ENCODE results near the gene ZNF343. TPM values are rescaled to one million over a fixed set of nuclear protein-coding genes. Genes with fewer than 3 reads are reported as not detected.

ZNF343 gene
- total RNA-seq, 1 donor from 2014 or later = 12.5 TPM

DNA sequence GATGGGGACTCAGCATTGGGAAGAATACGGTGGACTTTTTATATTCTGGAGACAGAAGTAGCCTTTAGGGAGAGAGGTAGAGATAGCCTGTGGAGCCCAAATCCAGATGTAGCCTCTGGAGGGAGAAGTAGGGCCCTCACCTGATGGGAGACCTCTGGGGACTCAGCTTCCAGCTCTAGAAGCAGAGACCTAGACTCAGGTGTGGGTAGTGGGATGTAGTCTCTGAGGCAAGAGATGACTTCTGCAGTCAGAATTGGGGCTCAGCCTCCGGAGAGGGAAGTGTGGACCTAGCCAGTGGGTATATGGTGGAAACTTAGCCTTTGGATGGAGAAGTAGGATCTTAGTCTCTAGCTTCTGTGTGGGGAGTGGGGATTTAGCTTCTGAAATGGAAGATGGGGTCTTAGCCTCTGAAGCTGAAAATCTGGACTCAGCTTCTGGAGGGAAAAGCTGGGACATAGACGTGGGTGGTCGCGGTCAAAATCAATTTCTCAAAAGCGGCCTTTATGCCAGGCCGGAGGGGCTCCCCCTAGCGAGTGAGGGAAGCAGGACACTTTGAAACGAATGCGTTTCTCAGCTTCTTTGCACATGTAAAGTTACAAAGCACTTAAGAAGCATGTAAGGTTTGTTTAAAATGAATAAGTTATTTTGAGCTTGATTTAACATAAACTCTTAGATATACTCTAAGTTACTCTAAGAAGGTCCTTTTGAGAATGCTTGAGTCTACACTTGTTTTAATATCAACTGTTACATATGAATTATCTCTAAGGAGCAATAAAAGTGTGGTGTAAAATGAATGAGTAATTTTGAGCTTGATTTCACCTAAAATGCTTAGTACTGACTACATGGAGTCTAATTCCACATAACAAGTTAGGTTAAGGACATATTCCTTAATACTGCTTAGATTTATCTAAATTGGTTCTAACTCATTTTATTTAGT lies 12.9 kb upstream of the ZNF343 start:
- Histone ChIP-seq H3K9ac (ENCODE audit: low read depth in 1 of 3, low read length in 3 of 3) (no peak overlapping the region), H3K4me1 (ENCODE audit: control insufficient read depth in 3 of 3, insufficient read depth in 3 of 3, low read length in 3 of 3) (peaks cover 5 to 16% (median 14%) of the 10 kb centered on the region in 3 donors), H3K9me3 (ENCODE audit: control insufficient read depth in 3 of 3, low read length in 3 of 3) (no peaks in the 10 kb centered on the region), H3K4me3 (ENCODE audit: low read length in 3 of 3) (no peak overlapping the region), H3K36me3 (ENCODE audit: control insufficient read depth in 3 of 3, insufficient read depth in 3 of 3, low read length in 3 of 3) (no peaks in the 10 kb centered on the region), H3K27ac (ENCODE audit: low read depth, low read length) (no peak overlapping the region), H3K27me3 (ENCODE audit: control insufficient read depth in 3 of 3, insufficient read depth in 3 of 3, low read length in 3 of 3) (peaks cover 0 to 19% (median 4%) of the 10 kb centered on the region in 3 donors)

DNA sequence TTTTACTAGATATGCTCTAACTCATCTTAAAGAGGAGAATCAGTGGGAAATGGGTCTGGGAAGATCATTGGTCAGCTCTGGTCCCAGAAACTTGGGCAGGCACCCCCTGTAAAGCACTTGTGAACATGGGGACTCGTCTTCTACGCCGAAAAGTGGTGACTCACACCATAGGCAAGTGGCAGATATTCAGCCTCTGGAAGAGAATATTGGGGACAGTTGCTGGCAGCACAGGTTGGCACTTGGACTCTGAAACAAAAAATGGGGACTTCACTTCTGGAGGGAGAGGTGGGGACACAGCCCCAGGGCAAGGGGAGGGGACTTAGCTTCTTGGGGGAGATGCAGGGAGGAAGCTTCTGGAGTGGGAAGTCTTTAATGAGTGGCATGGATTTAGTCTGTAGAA lies 11.9 kb upstream of the ZNF343 start:
- H3K36me3 ChIP-seq (ENCODE audit: control insufficient read depth in 3 of 3, insufficient read depth in 3 of 3, low read length in 3 of 3) = no peaks in the 10 kb centered on the region
- no peak overlapping the region for H3K27ac ChIP-seq (ENCODE audit: low read depth, low read length)
- H3K27me3 ChIP-seq (ENCODE audit: control insufficient read depth in 3 of 3, insufficient read depth in 3 of 3, low read length in 3 of 3) = peaks cover 0 to 23% (median 4%) of the 10 kb centered on the region in 3 donors
- H3K4me3 ChIP-seq (ENCODE audit: low read length in 3 of 3) = no peak overlapping the region
- H3K9me3 ChIP-seq (ENCODE audit: control insufficient read depth in 3 of 3, low read length in 3 of 3) = no peaks in the 10 kb centered on the region
- H3K4me1 ChIP-seq (ENCODE audit: control insufficient read depth in 3 of 3, insufficient read depth in 3 of 3, low read length in 3 of 3) = peaks cover 5 to 16% (median 14%) of the 10 kb centered on the region in 3 donors
- H3K9ac ChIP-seq (ENCODE audit: low read depth in 1 of 3, low read length in 3 of 3) = no peak overlapping the region

DNA sequence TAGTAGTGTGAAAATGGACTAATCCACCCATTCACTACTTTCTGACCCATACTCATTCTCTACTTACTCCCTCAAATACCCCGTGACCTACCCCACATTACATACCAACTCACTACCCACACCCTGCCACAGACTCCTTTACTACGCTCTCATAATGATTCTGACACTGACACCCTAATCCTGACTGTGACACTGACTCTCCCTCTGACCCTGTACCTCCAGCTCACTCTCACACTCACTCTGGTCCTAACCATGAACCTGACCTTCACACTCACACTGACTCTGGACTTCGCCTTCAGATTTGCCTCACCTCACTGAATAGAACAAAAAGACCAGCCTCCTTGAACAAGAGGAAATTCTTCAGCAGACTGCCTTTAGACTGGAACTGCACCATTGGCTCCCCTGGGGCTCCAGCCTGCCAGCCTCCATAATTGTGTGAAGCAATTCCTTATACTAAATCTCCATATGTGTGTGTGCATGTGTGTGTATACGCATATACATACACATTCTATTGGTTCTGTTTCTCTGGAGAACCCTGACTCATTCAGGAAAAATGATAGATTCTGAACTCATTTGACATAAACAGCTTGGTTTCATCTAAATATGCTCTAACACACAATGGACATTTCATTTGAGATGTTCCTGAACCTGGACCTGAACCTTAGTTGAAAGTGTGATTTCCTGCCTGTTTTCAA lies 10.5 kb upstream of the ZNF343 start:
- no peaks in the 10 kb centered on the region for H3K9me3 ChIP-seq (ENCODE audit: control insufficient read depth in 3 of 3, low read length in 3 of 3)
- H3K36me3 ChIP-seq (ENCODE audit: control insufficient read depth in 3 of 3, insufficient read depth in 3 of 3, low read length in 3 of 3) = no peaks in the 10 kb centered on the region
- peaks cover 0 to 16% (median 4%) of the 10 kb centered on the region in 3 donors for H3K27me3 ChIP-seq (ENCODE audit: control insufficient read depth in 3 of 3, insufficient read depth in 3 of 3, low read length in 3 of 3)
- H3K4me3 ChIP-seq (ENCODE audit: low read length in 3 of 3) = no peak overlapping the region
- H3K27ac ChIP-seq (ENCODE audit: low read depth, low read length) = no peak overlapping the region
- H3K4me1 ChIP-seq (ENCODE audit: control insufficient read depth in 3 of 3, insufficient read depth in 3 of 3, low read length in 3 of 3) = peaks cover 3 to 6% (median 4%) of the 10 kb centered on the region in 3 donors
- H3K9ac ChIP-seq (ENCODE audit: low read depth in 1 of 3, low read length in 3 of 3) = no peak overlapping the region

DNA sequence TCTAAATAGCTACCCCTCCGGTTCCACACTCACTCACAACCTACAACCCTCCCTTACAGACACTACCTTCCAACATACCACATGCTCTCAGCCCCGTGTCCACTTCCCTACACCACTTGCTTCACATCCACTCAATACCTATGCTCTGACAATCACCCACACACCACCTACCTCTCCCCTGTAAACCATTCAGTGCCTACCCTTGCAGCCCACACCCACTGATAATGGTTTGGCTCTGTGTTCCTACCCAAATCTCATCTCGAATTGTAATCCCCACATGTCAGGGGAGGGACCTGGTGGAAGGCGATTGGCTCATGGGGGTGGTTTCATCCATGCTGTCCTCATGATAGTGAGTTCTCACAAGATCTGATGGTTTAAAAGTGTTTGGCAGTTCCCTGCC lies 9.8 kb upstream of the ZNF343 start:
- Histone ChIP-seq H3K27me3 (ENCODE audit: control insufficient read depth in 3 of 3, insufficient read depth in 3 of 3, low read length in 3 of 3) (peaks cover 0 to 11% (median 4%) of the 10 kb centered on the region in 3 donors), H3K9ac (ENCODE audit: low read depth in 1 of 3, low read length in 3 of 3) (no peak overlapping the region), H3K27ac (ENCODE audit: low read depth, low read length) (no peak overlapping the region), H3K4me3 (ENCODE audit: low read length in 3 of 3) (no peak overlapping the region), H3K4me1 (ENCODE audit: control insufficient read depth in 3 of 3, insufficient read depth in 3 of 3, low read length in 3 of 3) (no peaks in the 10 kb centered on the region), H3K36me3 (ENCODE audit: control insufficient read depth in 3 of 3, insufficient read depth in 3 of 3, low read length in 3 of 3) (no peaks in the 10 kb centered on the region), H3K9me3 (ENCODE audit: control insufficient read depth in 3 of 3, low read length in 3 of 3) (no peaks in the 10 kb centered on the region)

DNA sequence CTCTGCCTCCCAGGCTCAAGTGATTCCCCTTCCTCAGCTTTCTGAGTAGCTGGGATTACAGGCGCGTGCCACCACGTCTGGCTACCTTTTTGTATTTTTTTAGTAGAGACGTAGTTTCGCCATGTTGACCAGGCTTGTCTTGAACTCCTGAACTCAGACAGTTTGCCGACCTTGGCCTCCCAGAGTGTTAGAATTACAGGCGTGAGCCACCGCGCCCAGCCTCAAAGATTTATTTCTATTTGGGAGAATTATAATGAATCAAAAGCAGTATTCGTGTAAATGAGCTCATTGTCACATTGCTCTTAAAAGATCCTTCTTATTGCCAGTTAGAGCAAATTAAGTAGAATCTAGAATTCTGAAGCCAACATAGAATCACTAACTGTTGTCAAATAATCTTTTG lies 9.4 kb upstream of the ZNF343 start:
- Histone ChIP-seq H3K36me3 (ENCODE audit: control insufficient read depth in 3 of 3, insufficient read depth in 3 of 3, low read length in 3 of 3) (no peaks in the 10 kb centered on the region), H3K4me1 (ENCODE audit: control insufficient read depth in 3 of 3, insufficient read depth in 3 of 3, low read length in 3 of 3) (no peaks in the 10 kb centered on the region), H3K9me3 (ENCODE audit: control insufficient read depth in 3 of 3, low read length in 3 of 3) (no peaks in the 10 kb centered on the region), H3K27me3 (ENCODE audit: control insufficient read depth in 3 of 3, insufficient read depth in 3 of 3, low read length in 3 of 3) (peaks cover 0 to 11% (median 4%) of the 10 kb centered on the region in 3 donors), H3K27ac (ENCODE audit: low read depth, low read length) (no peak overlapping the region), H3K4me3 (ENCODE audit: low read length in 3 of 3) (no peak overlapping the region), H3K9ac (ENCODE audit: low read depth in 1 of 3, low read length in 3 of 3) (no peak overlapping the region)

DNA sequence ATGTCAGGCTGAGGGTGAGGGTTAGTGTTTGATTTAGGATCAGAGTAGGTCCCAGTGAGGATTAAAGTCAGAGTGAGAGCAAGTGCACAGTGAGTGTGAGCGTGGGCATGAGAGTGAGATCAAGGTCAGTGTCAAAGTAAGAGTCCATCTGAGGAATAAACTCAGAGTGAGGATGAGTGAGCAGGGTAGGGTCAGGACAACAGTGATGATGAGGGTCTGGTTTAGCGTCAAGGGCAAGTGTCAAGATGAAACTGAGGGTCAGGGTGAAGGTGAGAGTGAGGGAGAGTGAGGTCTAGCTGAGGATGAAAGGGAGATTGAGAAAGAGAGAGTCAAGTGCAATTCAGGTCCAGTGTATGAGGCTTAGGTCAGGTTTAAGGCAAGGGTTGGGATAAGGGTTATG lies 7.7 kb upstream of the ZNF343 start:
- Histone ChIP-seq H3K4me1 (ENCODE audit: control insufficient read depth in 3 of 3, insufficient read depth in 3 of 3, low read length in 3 of 3) (no peaks in the 10 kb centered on the region), H3K27me3 (ENCODE audit: control insufficient read depth in 3 of 3, insufficient read depth in 3 of 3, low read length in 3 of 3) (peaks cover 0 to 5% (median 0%) of the 10 kb centered on the region in 3 donors), H3K9me3 (ENCODE audit: control insufficient read depth in 3 of 3, low read length in 3 of 3) (no peaks in the 10 kb centered on the region), H3K4me3 (ENCODE audit: low read length in 3 of 3) (no peak overlapping the region), H3K36me3 (ENCODE audit: control insufficient read depth in 3 of 3, insufficient read depth in 3 of 3, low read length in 3 of 3) (no peaks in the 10 kb centered on the region), H3K27ac (ENCODE audit: low read depth, low read length) (no peak overlapping the region), H3K9ac (ENCODE audit: low read depth in 1 of 3, low read length in 3 of 3) (no peak overlapping the region)

DNA sequence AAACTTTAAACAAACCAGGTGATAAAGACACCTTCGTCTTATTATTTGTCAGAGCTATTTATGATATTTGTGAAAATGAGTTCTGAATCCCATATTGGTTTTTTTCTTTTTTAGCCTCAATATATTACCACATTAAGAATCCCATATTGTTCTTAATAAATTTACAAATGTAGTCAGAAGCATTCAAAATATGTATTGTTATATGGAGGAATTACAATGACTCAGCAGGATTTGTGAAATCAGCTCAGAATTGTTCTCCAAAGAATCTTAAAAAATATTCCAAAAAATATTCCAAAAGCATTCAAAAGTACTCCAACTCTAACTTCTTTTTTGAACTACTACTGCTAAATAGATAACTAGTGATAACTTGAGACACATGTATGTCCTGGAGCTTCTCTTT lies 6.5 kb upstream of the ZNF343 start:
- Histone ChIP-seq H3K36me3 (ENCODE audit: control insufficient read depth in 3 of 3, insufficient read depth in 3 of 3, low read length in 3 of 3) (no peaks in the 10 kb centered on the region), H3K9me3 (ENCODE audit: control insufficient read depth in 3 of 3, low read length in 3 of 3) (no peaks in the 10 kb centered on the region), H3K4me1 (ENCODE audit: control insufficient read depth in 3 of 3, insufficient read depth in 3 of 3, low read length in 3 of 3) (no peaks in the 10 kb centered on the region), H3K27ac (ENCODE audit: low read depth, low read length) (no peak overlapping the region), H3K4me3 (ENCODE audit: low read length in 3 of 3) (no peak overlapping the region), H3K27me3 (ENCODE audit: control insufficient read depth in 3 of 3, insufficient read depth in 3 of 3, low read length in 3 of 3) (peaks cover 0 to 4% (median 0%) of the 10 kb centered on the region in 3 donors), H3K9ac (ENCODE audit: low read depth in 1 of 3, low read length in 3 of 3) (no peak overlapping the region)

DNA sequence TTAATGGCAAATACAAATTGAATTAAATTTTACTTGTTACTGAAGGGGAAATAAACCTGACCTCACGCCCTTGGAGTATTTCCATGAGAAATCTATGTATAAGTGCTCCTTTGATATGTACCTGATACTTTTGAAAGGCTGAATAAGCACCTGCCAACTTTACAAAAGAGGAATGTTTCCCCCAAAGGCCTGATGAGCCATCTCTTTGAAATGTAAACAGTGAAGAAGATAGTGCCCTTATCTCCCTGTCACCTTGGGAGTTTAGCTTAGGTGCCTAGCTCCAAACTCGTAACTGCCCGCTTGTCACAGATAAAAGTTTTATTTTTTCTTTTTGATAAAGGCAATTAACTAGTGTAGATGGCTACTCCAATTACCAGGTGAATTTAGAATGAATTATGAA lies 1.1 kb upstream of the ZNF343 start:
- H3K36me3 ChIP-seq (ENCODE audit: control insufficient read depth in 3 of 3, insufficient read depth in 3 of 3, low read length in 3 of 3) = no peaks in the 10 kb centered on the region
- no peak overlapping the region for H3K9ac ChIP-seq (ENCODE audit: low read depth in 1 of 3, low read length in 3 of 3)
- H3K27ac ChIP-seq (ENCODE audit: low read depth, low read length) = no peak overlapping the region
- no peaks in the 10 kb centered on the region for H3K9me3 ChIP-seq (ENCODE audit: control insufficient read depth in 3 of 3, low read length in 3 of 3)
- H3K4me3 ChIP-seq (ENCODE audit: low read length in 3 of 3) = peak overlapping the region; percentile 96 to 99 (median 98)
- peaks cover 10 to 15% (median 13%) of the 10 kb centered on the region in 3 donors for H3K4me1 ChIP-seq (ENCODE audit: control insufficient read depth in 3 of 3, insufficient read depth in 3 of 3, low read length in 3 of 3)
- H3K27me3 ChIP-seq (ENCODE audit: control insufficient read depth in 3 of 3, insufficient read depth in 3 of 3, low read length in 3 of 3) = no peaks in the 10 kb centered on the region

DNA sequence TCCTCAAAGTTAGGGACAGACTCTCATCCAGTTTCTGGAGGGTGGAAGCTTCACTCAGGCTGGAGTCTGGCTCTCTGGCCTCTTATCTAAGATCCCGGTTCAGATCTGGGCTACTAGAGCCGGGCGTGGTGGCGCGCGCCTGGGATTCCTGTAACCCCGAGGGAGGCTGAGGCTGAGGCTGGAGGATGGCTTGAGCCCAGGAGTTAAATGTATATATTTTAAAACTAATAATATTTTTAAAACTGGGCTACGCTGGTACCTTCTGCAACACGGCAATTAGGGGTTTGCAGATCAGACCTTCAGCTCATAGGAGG lies 710 bp upstream of the ZNF343 start:
- peak overlapping the region; percentile 87 for H3K27ac ChIP-seq (ENCODE audit: low read depth, low read length)
- H3K36me3 ChIP-seq (ENCODE audit: control insufficient read depth in 3 of 3, insufficient read depth in 3 of 3, low read length in 3 of 3) = no peaks in the 10 kb centered on the region
- peak overlapping the region; percentile 96 to 99 (median 98) for H3K4me3 ChIP-seq (ENCODE audit: low read length in 3 of 3)
- H3K27me3 ChIP-seq (ENCODE audit: control insufficient read depth in 3 of 3, insufficient read depth in 3 of 3, low read length in 3 of 3) = no peaks in the 10 kb centered on the region
- no peaks in the 10 kb centered on the region for H3K9me3 ChIP-seq (ENCODE audit: control insufficient read depth in 3 of 3, low read length in 3 of 3)
- H3K4me1 ChIP-seq (ENCODE audit: control insufficient read depth in 3 of 3, insufficient read depth in 3 of 3, low read length in 3 of 3) = peaks cover 10 to 15% (median 13%) of the 10 kb centered on the region in 3 donors
- H3K9ac ChIP-seq (ENCODE audit: low read depth in 1 of 3, low read length in 3 of 3) = peak overlapping the region; percentile 93 to 98 (median 96)

All from skeletal muscle tissue (tissue), 4 donors.